Measurements from ENCODE around the gene POM121L12.

- TF ChIP-seq NFYB (CRISPR knock-in tag; IDR thresholded peaks at IDR 0.05) (no peak), ZNF563 (CRISPR knock-in tag; IDR thresholded peaks at IDR 0.05) (no peak)
- TF ChIP-seq, protein P1, sequence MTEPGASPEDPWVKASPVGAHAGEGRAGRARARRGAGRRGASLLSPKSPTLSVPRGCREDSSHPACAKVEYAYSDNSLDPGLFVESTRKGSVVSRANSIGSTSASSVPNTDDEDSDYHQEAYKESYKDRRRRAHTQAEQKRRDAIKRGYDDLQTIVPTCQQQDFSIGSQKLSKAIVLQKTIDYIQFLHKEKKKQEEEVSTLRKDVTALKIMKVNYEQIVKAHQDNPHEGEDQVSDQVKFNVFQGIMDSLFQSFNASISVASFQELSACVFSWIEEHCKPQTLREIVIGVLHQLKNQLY (CRISPR knock-in tag; IDR thresholded peaks at IDR 0.05) = no peak
These were observed 31.6 kb upstream of the POM121L12 start for GRCh38 chr7:53003653-53004445.

All from HepG2 (cell line).